HUES64 (cell line): ENCODE measurements around the gene PRKAA1.
"Not testable (repeated sequence)": the region's sequence is repeated elsewhere in the genome, so short reads cannot be mapped to it uniquely, and the experiment has no call there.

ENCODE experiments used
- H3K27ac ChIP-seq: 2 replicates; pipeline ENCODE4 v1.7.0; 2013; ENCODE audit warnings: low read depth, low read length, inconsistent platforms
- H3K27me3 ChIP-seq: 2 replicates; pipeline ENCODE4 v1.6.1; 2013; ENCODE audit warnings: mild to moderate bottlenecking, low read length; ENCODE audit not compliant: insufficient read depth
- H3K36me3 ChIP-seq: 2 replicates; pipeline ENCODE4 v1.6.1; 2013; ENCODE audit warnings: mild to moderate bottlenecking, low read length; ENCODE audit not compliant: insufficient read depth
- H3K4me1 ChIP-seq: 2 replicates; pipeline ENCODE4 v1.6.1; 2013; ENCODE audit warnings: mild to moderate bottlenecking, low read length, moderate library complexity; ENCODE audit not compliant: insufficient read depth
- H3K4me3 ChIP-seq: 2 replicates; pipeline ENCODE4 v1.5.1; 2013; ENCODE audit warnings: mild to moderate bottlenecking, low read length, moderate library complexity
- H3K9ac ChIP-seq: 2 replicates; pipeline ENCODE4 v1.6.1; 2013; ENCODE audit warnings: mild to moderate bottlenecking, low read depth, low read length
- H3K9me3 ChIP-seq: 2 replicates; pipeline ENCODE4 v1.6.1; 2013; ENCODE audit warnings: low read depth, low read length; ENCODE audit not compliant: insufficient read depth
- WGBS: fragments of 150-250, 120-280 bp; methylation state at CpG from one replicate; pipeline ENCODE4 v1.1.7; 2013; ENCODE audit warnings: missing lambda C conversion rate; 5-methylcytosine and 5-hydroxymethylcytosine counted together

PRKAA1 gene

GRCh38 chr5:40746703-40747102 lies 51.5 kb downstream of the PRKAA1 start:
- Histone ChIP-seq H3K4me3 (no peak overlapping the region), H3K27me3 (no peaks in the 10 kb centered on the region), H3K27ac (no peak overlapping the region), H3K9me3 (no peaks in the 10 kb centered on the region), H3K36me3 (peaks cover 4% of the 10 kb centered on the region), H3K9ac (no peak overlapping the region), H3K4me1 (no peaks in the 10 kb centered on the region)
- WGBS = 93% methylated on average over 4 of the region's 4 CpGs

DNA sequence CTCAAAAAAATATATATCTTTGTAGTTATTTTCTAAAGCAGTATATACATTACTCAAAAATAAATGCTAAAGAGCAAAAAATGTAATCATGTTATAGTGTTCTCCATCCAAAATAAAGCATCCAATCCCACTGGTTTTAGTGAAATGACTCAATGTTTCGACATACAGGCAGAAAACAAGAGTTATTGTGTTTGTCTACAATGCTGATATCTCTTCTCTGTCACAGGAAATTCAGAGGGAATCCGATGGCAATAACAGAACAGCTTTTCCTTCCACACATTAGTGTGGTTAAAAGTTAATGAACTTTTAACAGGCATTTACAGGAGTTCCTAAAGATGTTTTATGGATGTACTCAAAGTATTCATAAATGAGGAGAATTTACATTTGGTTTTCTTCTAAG lies 54.4 kb downstream of the PRKAA1 start:
- no peak overlapping the region for H3K27ac ChIP-seq
- no peak overlapping the region for H3K4me3 ChIP-seq
- no peaks in the 10 kb centered on the region for H3K27me3 ChIP-seq
- no peak overlapping the region for H3K9ac ChIP-seq
- no peaks in the 10 kb centered on the region for H3K9me3 ChIP-seq
- WGBS = 100% methylated on average over 1 of the region's 2 CpGs
- H3K4me1 ChIP-seq = no peaks in the 10 kb centered on the region
- peaks cover 4% of the 10 kb centered on the region for H3K36me3 ChIP-seq

- Histone ChIP-seq H3K9ac (no peak overlapping the region), H3K9me3 (no peaks in the 10 kb centered on the region), H3K27ac (no peak overlapping the region), H3K4me3 (no peak overlapping the region), H3K36me3 (no peaks in the 10 kb centered on the region; the same call in 1 of the 2 replicates), H3K27me3 (no peaks in the 10 kb centered on the region), H3K4me1 (no peaks in the 10 kb centered on the region; the same call in 1 of the 2 replicates)
These were observed 59.7 kb downstream of the PRKAA1 start for GRCh38 chr5:40738502-40738901.

GRCh38 chr5:40736103-40736875 lies 61.9 kb downstream of the PRKAA1 start:
- Histone ChIP-seq H3K36me3 (no peaks in the 10 kb centered on the region; the same call in 1 of the 2 replicates), H3K4me1 (no peaks in the 10 kb centered on the region; the same call in 1 of the 2 replicates), H3K27ac (no peak overlapping the region), H3K9ac (no peak overlapping the region), H3K4me3 (no peak overlapping the region), H3K27me3 (no peaks in the 10 kb centered on the region), H3K9me3 (no peaks in the 10 kb centered on the region)
- WGBS = no CpG with 5 or more reads among the region's 1 CpG

DNA sequence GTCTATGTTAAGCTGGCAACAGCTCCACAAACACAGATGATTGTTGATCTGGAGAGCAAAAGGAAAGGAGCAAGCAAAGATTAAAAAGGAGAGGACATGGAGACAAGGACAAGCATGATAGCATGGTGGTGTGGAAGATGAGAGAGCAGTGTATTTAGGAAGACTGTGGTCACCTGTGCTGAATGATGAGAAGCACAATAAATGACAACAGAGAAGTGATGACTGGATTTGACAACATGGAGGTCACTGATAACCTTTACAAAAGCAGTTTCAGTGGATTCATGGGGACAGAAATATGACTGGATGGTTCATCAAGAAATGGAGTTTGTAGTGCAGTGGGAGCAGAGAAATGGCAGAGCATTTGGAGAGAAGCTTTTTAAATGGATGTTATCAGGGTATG lies 62.6 kb downstream of the PRKAA1 start:
- H3K36me3 ChIP-seq = no peaks in the 10 kb centered on the region
- no peak overlapping the region for H3K4me3 ChIP-seq

GRCh38 chr5:40734986-40735385 lies 63.2 kb downstream of the PRKAA1 start:
- whole genome bisulfite sequencing = 86% methylated on average over 2 of the region's 2 CpGs
- Histone ChIP-seq H3K9me3 (no peaks in the 10 kb centered on the region), H3K27me3 (no peaks in the 10 kb centered on the region), H3K27ac (no peak overlapping the region), H3K4me1 (no peaks in the 10 kb centered on the region; the same call in 1 of the 2 replicates), H3K4me3 (no peak overlapping the region), H3K36me3 (no peaks in the 10 kb centered on the region), H3K9ac (no peak overlapping the region)

More for the DNA sequence above, 62.6 kb downstream of the PRKAA1 start:
- no peaks in the 10 kb centered on the region for H3K9me3 ChIP-seq
- no peaks in the 10 kb centered on the region for H3K27me3 ChIP-seq
- H3K27ac ChIP-seq = no peak overlapping the region
- H3K9ac ChIP-seq = no peak overlapping the region
- no peaks in the 10 kb centered on the region; the same call in 1 of the 2 replicates for H3K4me1 ChIP-seq

DNA sequence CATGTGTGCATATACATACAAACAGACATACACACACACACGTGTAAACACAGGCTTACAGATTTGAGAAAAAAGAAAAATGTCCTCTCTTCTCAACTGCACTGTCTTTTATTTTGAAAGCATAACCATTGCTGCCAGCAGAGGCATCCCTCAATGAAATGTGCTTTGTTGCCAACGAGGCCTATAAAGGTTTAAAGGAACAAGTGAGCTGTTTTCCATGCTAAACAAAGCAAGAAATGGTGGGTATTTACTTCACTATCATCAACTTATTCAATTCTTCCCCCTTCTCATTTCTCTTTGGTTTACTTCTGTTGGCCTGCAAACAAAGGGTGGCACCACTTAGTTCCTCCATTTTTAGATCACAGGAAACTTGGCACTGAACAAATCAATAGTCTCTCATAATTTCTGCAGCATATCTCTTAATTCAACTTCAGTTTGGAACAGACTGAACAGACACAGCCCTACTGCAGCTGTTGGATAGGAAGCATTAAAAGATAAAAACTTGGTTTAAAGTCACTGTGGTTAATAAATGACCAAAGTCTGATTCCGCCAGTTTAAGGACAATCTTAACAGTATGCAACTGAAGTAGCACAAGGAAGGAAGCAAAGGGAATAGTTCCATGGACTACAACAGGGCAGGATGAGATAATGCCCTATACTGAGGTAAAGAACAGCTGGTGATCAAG lies 64.2 kb downstream of the PRKAA1 start:
- Histone ChIP-seq H3K4me1 (no peaks in the 10 kb centered on the region; the same call in 1 of the 2 replicates), H3K9ac (no peak overlapping the region), H3K4me3 (no peak overlapping the region), H3K27me3 (no peaks in the 10 kb centered on the region), H3K9me3 (no peaks in the 10 kb centered on the region), H3K36me3 (no peaks in the 10 kb centered on the region), H3K27ac (no peak overlapping the region)
- WGBS = 89% methylated on average over 3 of the region's 3 CpGs

- WGBS = 90% methylated on average over 2 of the region's 2 CpGs
- Histone ChIP-seq H3K9me3 (no peaks in the 10 kb centered on the region), H3K4me3 (no peak overlapping the region), H3K4me1 (no peaks in the 10 kb centered on the region; the same call in 1 of the 2 replicates), H3K9ac (no peak overlapping the region), H3K27ac (no peak overlapping the region), H3K36me3 (no peaks in the 10 kb centered on the region), H3K27me3 (no peaks in the 10 kb centered on the region)
These were observed 64.7 kb downstream of the PRKAA1 start for GRCh38 chr5:40733434-40733833.

- not testable (repeated sequence) for H3K27ac ChIP-seq, H3K4me1 ChIP-seq, H3K9ac ChIP-seq, H3K27me3 ChIP-seq, H3K4me3 ChIP-seq
- Histone ChIP-seq H3K9me3 (peaks cover 17% of the 10 kb centered on the region), H3K36me3 (peaks cover 29% of the 10 kb centered on the region)
- WGBS = 92% methylated on average over 37 of the region's 37 CpGs
These were observed 75.7 kb downstream of the PRKAA1 start for GRCh38 chr5:40722497-40722911.

- Histone ChIP-seq H3K27me3 (no peaks in the 10 kb centered on the region), H3K4me1 (no peaks in the 10 kb centered on the region), H3K9me3 (peaks cover 17% of the 10 kb centered on the region), H3K36me3 (peaks cover 20% of the 10 kb centered on the region; the same call in 1 of the 2 replicates), H3K4me3 (no peak overlapping the region), H3K9ac (no peak overlapping the region), H3K27ac (no peak overlapping the region)
These were observed 78.1 kb downstream of the PRKAA1 start for GRCh38 chr5:40720069-40720468.

DNA sequence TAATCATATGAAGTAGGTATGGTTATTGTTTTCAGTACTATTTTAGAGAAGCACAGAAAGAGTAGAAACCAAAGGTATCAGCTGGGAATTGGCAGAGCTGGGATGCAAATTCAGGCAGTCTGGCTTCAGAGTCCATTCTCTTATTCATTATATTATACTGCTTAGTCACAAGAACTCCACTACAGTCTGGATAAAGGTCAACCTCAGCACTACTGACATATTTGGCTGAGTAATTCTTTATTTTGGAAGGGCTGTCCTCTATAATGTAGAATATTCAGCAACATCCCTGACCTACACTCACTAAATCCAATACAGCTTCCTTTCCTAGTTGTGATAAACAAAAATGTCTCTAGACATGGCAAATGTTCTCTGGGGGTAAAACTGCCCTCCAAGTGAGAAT lies 80.9 kb downstream of the PRKAA1 start:
- H3K9ac ChIP-seq = no peak overlapping the region
- no peak overlapping the region for H3K27ac ChIP-seq
- no peak overlapping the region for H3K4me3 ChIP-seq
- H3K27me3 ChIP-seq = no peaks in the 10 kb centered on the region
- peaks cover 11% of the 10 kb centered on the region; the same call in 1 of the 2 replicates for H3K9me3 ChIP-seq
- peaks cover 13% of the 10 kb centered on the region; the same call in 1 of the 2 replicates for H3K36me3 ChIP-seq
- H3K4me1 ChIP-seq = no peaks in the 10 kb centered on the region
